ENCODE results near the gene GRIP1. TPM values are rescaled to one million over a fixed set of nuclear protein-coding genes. Genes with fewer than 3 reads are reported as not detected.

Gene GRIP1
- total and polyA plus RNA-seq, 2 experiments from 2014 or later = 5.1 to 13.7 TPM

- Histone ChIP-seq H3K79me2 (replicated peaks; ENCODE audit: insufficient read depth) (no peaks in the 10 kb centered on the region), H3K4me1 (ENCODE audit: insufficient read depth) (0 out of 2 replicates have a peak, but pooled peaks cover 3% of the 10 kb centered on the region), H3K9me2 (ENCODE audit: insufficient read depth) (no peaks in the 10 kb centered on the region), H3K27ac (ENCODE audit: low read depth) (no peak overlapping the region), H4K20me1 (replicated peaks; ENCODE audit: insufficient read depth) (no peaks in the 10 kb centered on the region), H3K4me2 (0 out of 2 replicates have a peak overlapping the region, but pooled peaks have one; percentile 4), H2AFZ (no peak overlapping the region), H3K27me3 (ENCODE audit: insufficient read depth) (no peaks in the 10 kb centered on the region), H3K4me3 (no peak overlapping the region), H3K36me3 (ENCODE audit: insufficient read depth) (no peaks in the 10 kb centered on the region), H3F3A (replicated peaks; ENCODE audit: low read depth) (no peaks in the 10 kb centered on the region)
- no peaks in the 10 kb centered on the region for H3K9me3 Mint-ChIP-seq
- no peak for DNase-seq (ENCODE audit: low spot score)
- no peaks in the 10 kb centered on the region for H3K36me3 Mint-ChIP-seq (ENCODE audit: low read depth)
- no peak for ATAC-seq
- peaks cover 19% of the 10 kb centered on the region for H3K4me1 Mint-ChIP-seq
- H3K27me3 Mint-ChIP-seq (ENCODE audit: insufficient read depth, low read depth, poor library complexity) = peaks cover 4% of the 10 kb centered on the region
- H3K27ac Mint-ChIP-seq = no peak overlapping the region
- no peak overlapping the region for H3K4me3 Mint-ChIP-seq
- no peak for TF ChIP-seq CTCF (conservative IDR thresholded peaks at IDR 0.05; ENCODE audit: low read depth in 2 of 2)
- TF ChIP-seq ZNF331 (CRISPR knock-in tag; IDR thresholded peaks at IDR 0.05; ENCODE audit: low read depth) = no peak
- no peak for TF ChIP-seq POLR2AphosphoS5 (IDR thresholded peaks at IDR 0.05; ENCODE audit: low read depth)
- no peak for TF ChIP-seq STAT1 (IDR thresholded peaks at IDR 0.05; ENCODE audit: unreplicated experiment)
- TF ChIP-seq NANOG (IDR thresholded peaks at IDR 0.05; ENCODE audit: borderline replicate concordance) = no peak
- no peak for TF ChIP-seq CREB1 (CRISPR knock-in tag; IDR thresholded peaks at IDR 0.05; ENCODE audit: low read depth)
- TF ChIP-seq EZH2 (IDR thresholded peaks at IDR 0.05; ENCODE audit: low read depth, unreplicated experiment) = no peak
- TF ChIP-seq JUNB (IDR thresholded peaks at IDR 0.05; ENCODE audit: unreplicated experiment) = no peak
- no peak for TF ChIP-seq ETS1 (IDR thresholded peaks at IDR 0.05)
Measured at GRCh38 chr12:66667906-66668305, 11.0 kb downstream of the GRIP1 start.

- Histone ChIP-seq H3K27me3 (ENCODE audit: insufficient read depth) (no peaks in the 10 kb centered on the region), H3K27ac (ENCODE audit: low read depth) (no peak overlapping the region), H3K79me2 (replicated peaks; ENCODE audit: insufficient read depth) (no peaks in the 10 kb centered on the region), H3K4me2 (no peak overlapping the region), H3F3A (replicated peaks; ENCODE audit: low read depth) (no peaks in the 10 kb centered on the region), H3K4me1 (ENCODE audit: insufficient read depth) (0 out of 2 replicates have a peak, but pooled peaks cover 3% of the 10 kb centered on the region), H3K36me3 (ENCODE audit: insufficient read depth) (no peaks in the 10 kb centered on the region), H3K9me2 (ENCODE audit: insufficient read depth) (no peaks in the 10 kb centered on the region), H2AFZ (no peak overlapping the region), H4K20me1 (replicated peaks; ENCODE audit: insufficient read depth) (no peaks in the 10 kb centered on the region), H3K4me3 (no peak overlapping the region)
- Mint-ChIP-seq H3K9me3 (no peaks in the 10 kb centered on the region), H3K27me3 (ENCODE audit: insufficient read depth, low read depth, poor library complexity) (peaks cover 4% of the 10 kb centered on the region), H3K27ac (no peak overlapping the region), H3K4me1 (peaks cover 17% of the 10 kb centered on the region), H3K4me3 (no peak overlapping the region), H3K36me3 (ENCODE audit: low read depth) (no peaks in the 10 kb centered on the region)
- DNase-seq (ENCODE audit: low spot score) = no peak
- no peak for ATAC-seq
- TF ChIP-seq CREB1 (CRISPR knock-in tag; IDR thresholded peaks at IDR 0.05; ENCODE audit: low read depth) = no peak
- TF ChIP-seq ETS1 (IDR thresholded peaks at IDR 0.05) = no peak
- TF ChIP-seq ZNF114 (CRISPR knock-in tag; IDR thresholded peaks at IDR 0.05) = no peak
- TF ChIP-seq JUNB (IDR thresholded peaks at IDR 0.05; ENCODE audit: unreplicated experiment) = no peak
- no peak for TF ChIP-seq NANOG (IDR thresholded peaks at IDR 0.05; ENCODE audit: borderline replicate concordance)
- no peak for TF ChIP-seq EZH2phosphoT487 (IDR thresholded peaks at IDR 0.05; ENCODE audit: unreplicated experiment)
- TF ChIP-seq CTCF (conservative IDR thresholded peaks at IDR 0.05; ENCODE audit: low read depth in 2 of 2) = no peak
- no peak for TF ChIP-seq POLR2AphosphoS5 (IDR thresholded peaks at IDR 0.05; ENCODE audit: low read depth)
- TF ChIP-seq STAT1 (IDR thresholded peaks at IDR 0.05; ENCODE audit: unreplicated experiment) = no peak
- no peak for TF ChIP-seq ZNF331 (CRISPR knock-in tag; IDR thresholded peaks at IDR 0.05; ENCODE audit: low read depth)
- no peak for TF ChIP-seq REST (IDR thresholded peaks at IDR 0.05; ENCODE audit: unreplicated experiment)
Measured at GRCh38 chr12:66666481-66666880, 12.4 kb downstream of the GRIP1 start.
